ENCODE data around the gene QKI.
"Not testable (repeated sequence)": the region's sequence is repeated elsewhere in the genome, so short reads cannot be mapped to it uniquely, and the experiment has no call there.

The QKI gene

GRCh38 chr6:163414117-163414945 lies at the start of gene QKI:
Gene QKI (plus strand): TSS chr6:163414718. CDS start chr6:163415194, 476 bp downstream.
- no peak for DNase-seq

- no peak for DNase-seq
These were observed 48.2 kb upstream of the QKI start for GRCh38 chr6:163366288-163366687.

DNA sequence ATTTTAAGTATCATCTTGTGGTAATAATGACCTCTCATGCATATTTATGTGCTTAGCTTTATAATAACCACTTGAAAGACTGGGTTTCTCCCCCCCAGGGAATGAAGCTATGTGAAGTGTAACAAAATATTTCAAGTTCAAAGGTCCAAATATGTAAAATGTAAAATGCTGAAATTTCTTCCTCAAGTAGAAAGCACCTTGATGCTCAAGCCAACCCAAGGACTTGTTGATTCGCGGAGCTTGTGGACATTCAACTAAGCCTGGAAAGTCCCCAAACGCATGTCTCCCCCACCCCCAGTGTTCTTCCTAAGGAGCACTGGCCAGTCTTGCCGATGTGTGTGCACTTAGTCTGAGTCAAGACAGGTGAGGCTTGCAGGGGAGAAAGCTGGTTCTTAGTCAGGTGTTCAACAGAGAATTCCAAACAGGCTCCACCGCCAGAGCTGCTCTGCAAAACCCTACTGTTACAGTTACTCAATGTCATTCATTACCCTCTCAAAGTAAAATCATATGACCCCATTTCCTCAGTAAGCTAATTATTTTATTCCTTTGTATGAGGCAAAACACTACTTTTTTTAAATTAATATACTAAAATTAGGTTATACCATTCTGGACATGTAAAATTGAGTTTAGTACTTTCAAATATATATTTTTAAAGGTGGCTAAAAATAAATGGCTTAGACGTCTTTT lies 46.9 kb upstream of the QKI start:
- DNase-seq, result no peak

DNA sequence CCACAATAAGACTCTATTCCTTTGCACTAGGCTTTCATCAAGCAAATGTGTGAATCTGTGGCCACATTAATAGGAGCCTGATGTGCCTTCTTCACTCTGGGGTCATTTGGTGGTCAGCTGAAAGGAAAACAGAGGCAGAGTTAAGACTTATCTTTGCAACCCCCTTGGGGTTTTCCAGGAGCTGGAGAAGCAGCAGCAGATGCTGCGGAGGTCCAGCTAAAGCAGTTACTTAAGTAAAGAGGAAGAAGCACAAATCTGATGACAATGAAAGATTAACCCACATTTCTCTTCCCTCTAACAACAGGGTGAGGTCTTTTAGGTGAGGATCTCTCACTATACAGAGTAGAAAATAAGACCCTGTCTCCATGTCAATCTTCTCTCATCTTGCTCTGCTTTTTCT lies 45.4 kb upstream of the QKI start:
- DNase-seq, result no peak

DNA sequence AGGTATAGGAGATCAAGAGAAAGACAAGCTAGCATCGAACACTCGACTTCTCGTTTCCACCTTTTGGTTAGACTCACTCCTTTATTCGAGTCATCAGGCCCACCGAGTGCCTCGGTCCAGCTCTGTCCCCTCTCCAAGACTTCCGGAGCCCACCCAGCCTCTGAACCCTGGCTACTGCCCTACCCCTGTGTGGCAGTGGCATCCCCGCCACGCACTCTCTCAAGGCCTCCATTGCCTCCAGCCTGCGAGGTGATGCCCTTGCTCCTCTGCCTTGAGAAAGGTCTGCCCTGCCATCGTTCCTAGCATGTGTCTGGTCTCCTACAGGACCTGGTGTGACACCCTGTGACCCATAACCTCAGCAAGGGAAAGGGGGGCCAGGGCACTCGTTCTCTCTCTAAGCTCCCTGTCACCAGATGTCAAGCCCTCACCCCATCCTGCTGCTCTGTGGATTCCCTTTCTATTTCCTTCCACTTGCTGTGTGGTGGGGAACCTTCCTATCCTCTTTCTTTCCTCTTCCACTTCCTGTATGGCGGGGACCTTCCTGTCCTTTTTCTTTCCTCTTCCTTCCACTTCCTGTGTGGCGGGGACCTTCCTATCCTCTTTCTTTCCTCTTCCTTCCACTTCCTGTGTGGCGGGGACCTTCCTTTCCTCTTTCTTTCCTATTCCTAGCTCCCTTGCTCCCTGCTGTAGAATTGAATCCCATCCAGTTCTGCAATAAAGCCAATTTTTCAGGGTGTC lies 44.7 kb upstream of the QKI start:
- no peak for DNase-seq

GRCh38 chr6:163370464-163371117 lies 43.9 kb upstream of the QKI start:
- DNase-seq, result no peak

DNA sequence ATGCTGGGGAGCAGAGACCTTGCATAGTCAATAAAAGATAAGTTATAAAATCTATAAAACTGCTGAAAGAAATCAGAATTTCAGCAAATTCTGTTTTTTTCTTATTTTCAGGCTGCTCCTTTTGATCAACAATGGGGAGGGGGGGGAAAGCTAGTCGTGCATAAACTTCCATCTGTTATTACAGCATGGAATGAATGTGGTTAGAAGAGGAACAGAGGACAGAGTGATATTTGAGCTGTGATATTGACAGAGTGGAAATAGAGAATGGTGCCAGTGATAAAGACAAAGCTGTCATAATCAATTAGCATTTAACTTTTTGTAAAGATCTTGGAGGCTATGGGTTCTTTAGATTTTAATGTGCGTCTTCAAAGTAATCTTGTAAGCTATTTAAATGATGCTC lies 43.4 kb upstream of the QKI start:
- no peak for DNase-seq

GRCh38 chr6:163373240-163373639 lies 41.3 kb upstream of the QKI start:
- DNase-seq, result no peak

- no peak for DNase-seq
These were observed 39.2 kb upstream of the QKI start for GRCh38 chr6:163375361-163375760.

GRCh38 chr6:163376187-163376586 lies 38.3 kb upstream of the QKI start:
- DNase-seq, result no peak

DNA sequence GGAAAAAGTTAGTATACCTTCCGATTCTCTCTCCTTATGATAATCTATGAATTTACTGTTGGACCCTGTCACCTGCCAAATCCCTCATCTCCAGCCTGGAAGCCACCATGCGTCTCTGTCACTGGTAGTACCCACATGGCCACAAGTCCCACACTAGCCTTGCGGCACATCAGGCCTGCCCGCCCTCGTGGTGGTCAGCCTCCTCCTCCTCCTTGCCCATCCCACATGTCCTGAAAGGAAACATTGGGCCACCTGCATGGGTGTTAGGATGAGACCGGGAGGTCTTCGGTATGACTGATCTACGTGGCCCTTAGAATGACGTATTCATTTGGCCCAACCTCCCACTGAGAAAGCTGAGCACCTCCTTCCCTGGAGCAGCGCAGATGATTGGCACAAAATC lies 37.0 kb upstream of the QKI start:
- no peak for DNase-seq

- DNase-seq, result no peak
These were observed 34.3 kb upstream of the QKI start for GRCh38 chr6:163380216-163380615.

- no peak for DNase-seq
These were observed 33.3 kb upstream of the QKI start for GRCh38 chr6:163381118-163381756.

DNA sequence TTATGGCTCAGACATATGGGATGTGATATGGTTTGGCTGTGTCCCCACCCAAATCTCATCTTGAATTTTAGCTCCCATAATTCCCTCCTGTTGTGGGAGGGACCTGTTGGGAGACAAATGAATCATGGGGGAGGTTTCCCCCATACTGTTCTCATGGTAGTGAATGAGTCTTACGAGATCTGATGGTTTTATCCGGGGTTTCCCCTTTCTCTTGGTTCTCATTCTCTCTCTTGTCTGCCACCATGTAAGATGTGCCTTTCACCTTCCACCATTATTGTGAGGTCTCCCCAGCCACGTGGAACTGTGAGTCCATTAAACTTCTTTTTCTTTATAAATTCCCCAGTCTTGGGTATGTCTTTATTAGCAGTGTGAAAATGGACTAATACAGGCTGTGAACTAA lies 31.1 kb upstream of the QKI start:
- not testable (repeated sequence) for DNase-seq

DNA sequence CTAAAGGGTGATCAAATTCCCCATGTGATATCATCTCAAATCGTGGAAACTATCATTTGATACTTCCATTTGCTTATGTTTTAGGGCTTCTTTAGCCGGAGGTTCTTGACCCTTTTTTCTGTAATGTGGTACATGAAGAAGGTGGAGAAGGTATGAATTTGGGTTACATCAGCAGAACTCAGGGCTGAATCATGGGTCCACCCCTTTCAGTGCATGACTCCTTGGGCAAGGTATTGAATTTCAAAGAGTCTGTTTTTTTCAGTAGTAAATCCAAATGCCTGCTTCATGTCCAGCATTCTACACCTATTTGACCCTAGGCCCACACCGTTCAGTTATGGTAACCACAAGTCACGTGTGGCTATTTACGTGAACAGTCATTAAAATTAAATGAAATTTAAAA lies 30.6 kb upstream of the QKI start:
- DNase-seq, result no peak

GRCh38 chr6:163384510-163384909 lies 30.0 kb upstream of the QKI start:
- DNase-seq, result no peak

DNA sequence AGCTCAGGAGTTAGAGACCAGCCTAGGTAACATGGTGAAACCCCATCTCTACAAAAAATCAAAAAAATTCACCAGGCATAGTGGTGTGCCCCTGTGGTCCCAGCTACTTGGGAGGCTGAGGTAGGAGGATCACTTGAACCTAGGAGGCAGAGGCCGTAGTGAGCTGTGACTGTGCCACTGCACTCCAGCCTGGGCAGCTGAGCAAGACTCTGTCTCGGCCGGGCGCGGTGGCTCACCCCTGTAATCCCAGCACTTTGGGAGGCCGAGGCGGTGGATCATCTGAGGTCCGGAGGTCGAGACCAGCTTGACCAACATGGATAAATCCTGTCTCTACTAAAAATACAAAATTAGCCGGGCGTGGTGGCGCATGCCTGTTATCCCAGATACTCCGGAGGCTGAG lies 29.0 kb upstream of the QKI start:
- not testable (repeated sequence) for DNase-seq

DNA sequence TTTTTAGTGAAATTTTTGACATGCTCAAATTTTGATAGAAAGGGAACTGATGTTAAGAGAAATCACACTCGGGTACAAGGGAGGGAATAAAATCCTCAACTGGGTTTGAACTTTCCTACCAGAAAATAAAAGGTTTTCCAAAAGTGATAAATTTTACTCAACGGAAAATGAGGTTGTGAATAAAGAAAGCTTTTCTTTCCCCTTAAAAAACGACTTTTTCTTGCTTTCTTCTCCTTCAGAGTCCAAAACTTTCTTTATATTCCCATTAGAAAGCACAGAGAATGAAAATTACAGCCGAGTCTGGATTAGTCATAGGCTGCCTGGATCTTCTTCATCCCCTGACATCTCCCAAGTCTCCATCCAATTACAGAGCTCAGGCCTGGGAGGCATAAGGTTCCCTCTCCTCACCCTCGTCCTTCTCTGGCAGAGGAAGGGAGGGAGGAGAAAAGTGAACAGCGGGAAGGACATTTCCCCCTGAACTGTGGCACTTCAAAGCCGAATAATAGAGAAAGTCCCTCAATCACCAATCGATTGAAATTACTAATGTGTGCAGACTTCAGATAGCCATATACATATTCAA lies 28.1 kb upstream of the QKI start:
- DNase-seq, result no peak

DNA sequence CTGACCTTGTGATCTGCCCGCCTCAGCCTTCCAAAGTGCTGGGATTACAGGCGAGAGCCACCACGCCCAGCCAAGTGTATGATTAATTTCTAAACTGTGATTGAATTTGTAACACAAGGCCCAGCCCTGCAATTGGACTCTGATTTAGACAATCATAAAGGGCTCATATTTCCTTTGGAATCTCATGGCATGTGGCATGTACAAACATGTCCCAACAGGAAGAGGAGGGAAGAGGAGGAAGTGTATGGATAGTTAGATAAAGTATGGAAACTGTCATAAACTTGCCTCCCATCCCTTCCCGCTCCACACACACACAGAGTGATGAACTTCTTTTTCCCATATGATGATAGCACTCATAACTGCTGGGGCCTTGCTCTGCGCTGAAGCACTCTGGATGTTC lies 27.2 kb upstream of the QKI start:
- DNase-seq, result no peak

- DNase-seq, result no peak
These were observed 25.2 kb upstream of the QKI start for GRCh38 chr6:163389354-163389753.

DNA sequence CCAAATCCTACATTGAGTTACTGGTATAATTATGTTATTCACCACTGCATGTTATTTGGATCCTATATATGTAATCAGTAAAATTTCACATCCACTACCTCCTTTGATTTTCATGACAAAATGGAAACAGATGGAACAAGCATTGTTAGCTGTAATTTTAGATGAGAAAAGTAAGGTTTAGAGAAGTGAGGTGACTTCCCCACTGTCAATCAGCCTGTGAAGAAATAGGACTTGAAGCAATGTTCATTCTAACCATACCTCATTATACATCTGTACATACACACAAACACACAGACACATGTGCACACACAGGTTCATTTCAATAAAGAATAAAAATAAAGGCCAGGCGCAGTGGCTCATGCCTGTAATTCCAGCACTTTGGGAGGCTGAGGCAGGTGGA lies 23.7 kb upstream of the QKI start:
- no peak for DNase-seq

GRCh38 chr6:163391985-163392384 lies 22.5 kb upstream of the QKI start:
- DNase-seq, result no peak

Measured in cerebellar nuclear complex (tissue), 1 donor.